WI38 (cell line): ENCODE results near the gene TCF4.

ENCODE experiments used
- H3K4me3 ChIP-seq: 2 replicates; pipeline ENCODE4 v1.5.1; 2011; ENCODE audit warnings: low read depth, mild to moderate bottlenecking, control low read depth, low read length
- TF ChIP-seq, protein P1 (sequence below): IDR thresholded peaks from 2 replicates; pipeline ENCODE4 v1.5.1; 2012; ENCODE audit warnings: low read depth, mild to moderate bottlenecking, control low read depth, low read length

The TCF4 gene

DNA sequence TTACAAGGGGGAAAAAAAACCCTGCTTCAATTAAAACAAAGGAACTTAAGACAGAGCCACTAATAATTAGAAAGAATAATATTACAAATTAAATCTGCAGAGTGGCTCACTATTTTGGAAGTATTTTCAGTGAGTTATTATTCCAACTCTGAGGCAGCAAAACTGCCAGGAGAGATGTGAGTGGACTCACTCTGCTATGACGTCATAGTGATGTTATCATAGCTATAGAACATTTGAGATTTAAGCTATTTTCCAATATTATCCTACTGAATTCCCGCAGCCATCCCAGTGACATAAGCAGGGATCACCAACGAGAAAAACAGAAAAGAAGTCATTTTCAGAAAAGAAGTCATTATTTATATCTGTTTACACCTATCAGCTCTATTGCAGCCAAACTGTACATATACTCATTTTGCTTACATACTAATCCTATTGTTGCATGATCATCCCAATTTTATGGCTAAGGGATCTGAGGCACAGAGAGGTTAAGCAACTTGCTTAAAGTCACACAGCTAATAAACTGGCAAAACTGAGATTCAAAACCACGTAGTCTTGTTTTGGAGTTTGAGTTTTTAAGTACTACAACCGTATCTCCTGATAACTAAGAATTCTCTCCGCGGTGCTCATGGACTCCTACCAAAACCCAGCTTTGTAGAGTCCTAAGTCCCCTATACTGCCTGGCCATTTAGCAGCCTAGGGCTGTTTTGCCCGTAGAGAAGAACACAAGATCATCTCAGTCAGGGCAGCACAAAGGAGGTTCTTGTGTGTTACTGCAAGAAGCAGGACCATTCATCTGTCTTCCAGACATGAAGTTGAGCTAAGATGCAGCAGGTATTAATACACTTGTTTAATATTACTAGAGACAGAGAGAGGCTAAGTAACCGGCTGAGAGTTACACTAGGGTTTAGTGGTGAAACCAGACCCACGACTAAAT, 299.8 kb downstream of the TCF4 start:
- TF ChIP-seq, protein P1, sequence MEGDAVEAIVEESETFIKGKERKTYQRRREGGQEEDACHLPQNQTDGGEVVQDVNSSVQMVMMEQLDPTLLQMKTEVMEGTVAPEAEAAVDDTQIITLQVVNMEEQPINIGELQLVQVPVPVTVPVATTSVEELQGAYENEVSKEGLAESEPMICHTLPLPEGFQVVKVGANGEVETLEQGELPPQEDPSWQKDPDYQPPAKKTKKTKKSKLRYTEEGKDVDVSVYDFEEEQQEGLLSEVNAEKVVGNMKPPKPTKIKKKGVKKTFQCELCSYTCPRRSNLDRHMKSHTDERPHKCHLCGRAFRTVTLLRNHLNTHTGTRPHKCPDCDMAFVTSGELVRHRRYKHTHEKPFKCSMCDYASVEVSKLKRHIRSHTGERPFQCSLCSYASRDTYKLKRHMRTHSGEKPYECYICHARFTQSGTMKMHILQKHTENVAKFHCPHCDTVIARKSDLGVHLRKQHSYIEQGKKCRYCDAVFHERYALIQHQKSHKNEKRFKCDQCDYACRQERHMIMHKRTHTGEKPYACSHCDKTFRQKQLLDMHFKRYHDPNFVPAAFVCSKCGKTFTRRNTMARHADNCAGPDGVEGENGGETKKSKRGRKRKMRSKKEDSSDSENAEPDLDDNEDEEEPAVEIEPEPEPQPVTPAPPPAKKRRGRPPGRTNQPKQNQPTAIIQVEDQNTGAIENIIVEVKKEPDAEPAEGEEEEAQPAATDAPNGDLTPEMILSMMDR, result no peak
- no peak overlapping the region for H3K4me3 ChIP-seq

DNA sequence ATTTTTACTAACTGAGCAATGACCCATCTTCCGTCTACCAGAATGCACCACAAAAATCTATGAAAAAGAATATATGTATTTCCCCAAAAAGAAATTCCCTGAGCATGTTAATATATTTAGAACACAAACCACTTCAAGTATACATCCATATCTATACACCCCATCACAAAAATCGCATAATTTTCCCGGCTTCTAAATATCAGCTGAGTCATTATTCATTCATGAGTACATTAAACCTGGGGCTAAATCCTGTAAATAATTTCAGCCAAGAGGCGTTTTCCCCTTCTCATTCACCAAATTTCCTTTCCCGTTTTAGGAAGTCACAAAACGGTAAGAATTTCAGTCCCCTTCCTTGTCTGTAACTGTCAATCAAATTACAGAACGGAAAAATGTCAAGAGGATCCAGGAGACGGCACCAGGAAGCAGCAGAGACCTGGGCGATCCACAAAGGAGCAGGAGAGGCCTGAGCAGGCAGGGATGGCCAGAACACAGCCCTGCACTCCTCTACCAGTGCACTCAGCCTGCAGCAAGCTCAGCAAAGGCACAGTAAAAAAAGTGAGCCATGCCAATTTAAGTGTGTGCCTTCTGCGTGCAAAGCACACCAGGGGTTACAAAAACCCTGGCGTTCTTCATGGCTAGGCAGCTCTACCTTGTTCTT, 300.7 kb downstream of the TCF4 start:
- H3K4me3 ChIP-seq, result no peak overlapping the region

DNA sequence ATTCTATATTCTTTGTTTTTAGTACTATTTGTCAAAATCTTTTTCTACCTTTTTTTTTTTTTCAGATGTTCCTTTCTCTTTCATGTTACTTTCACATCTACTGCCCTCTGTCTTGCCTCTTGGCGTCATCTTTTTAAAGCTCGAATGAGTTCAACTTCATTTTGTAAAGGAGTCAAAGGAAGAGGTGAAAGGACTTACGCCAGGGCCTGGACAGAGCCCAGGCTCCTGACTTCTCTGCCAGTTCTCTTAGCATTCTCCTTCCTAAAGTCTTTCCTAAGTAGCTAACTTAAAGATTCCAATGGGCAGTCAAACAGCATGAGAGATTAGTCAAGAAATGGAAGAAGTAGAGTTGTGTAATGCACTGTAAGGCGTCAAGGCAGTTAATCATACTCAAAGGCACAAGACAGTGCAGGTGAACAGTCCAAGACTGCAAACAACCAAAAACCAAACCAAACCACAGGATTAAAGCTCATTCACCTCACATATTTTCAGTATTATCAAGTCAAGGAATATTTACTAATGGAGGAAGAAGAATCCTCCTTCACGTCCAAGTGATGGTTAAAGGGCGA, 301.7 kb downstream of the TCF4 start:
- no peak overlapping the region for H3K4me3 ChIP-seq
- TF ChIP-seq, protein P1, result no peak

More for the DNA sequence above, 300.7 kb downstream of the TCF4 start:
- TF ChIP-seq, protein P1, result no peak

DNA sequence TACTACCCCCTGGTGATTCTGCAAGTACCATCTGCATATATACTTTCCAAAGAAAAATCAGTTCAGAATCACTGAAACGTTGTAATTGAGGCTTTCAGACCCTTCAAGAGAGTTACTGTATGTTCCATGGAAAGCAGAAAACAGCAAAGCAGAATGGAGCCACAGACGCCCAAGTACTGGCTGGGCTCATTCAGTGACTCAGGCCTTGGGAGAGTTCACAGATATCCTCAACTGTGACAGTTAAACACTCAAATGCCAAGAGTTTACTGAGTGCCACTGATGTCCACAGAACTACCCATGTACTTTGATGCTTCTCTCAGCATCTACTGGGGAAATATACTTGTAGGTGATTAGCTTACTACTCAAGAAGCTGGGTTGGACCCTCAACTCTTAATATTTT, 303.4 kb downstream of the TCF4 start:
- no peak overlapping the region for H3K4me3 ChIP-seq
- TF ChIP-seq, protein P1, result no peak

DNA sequence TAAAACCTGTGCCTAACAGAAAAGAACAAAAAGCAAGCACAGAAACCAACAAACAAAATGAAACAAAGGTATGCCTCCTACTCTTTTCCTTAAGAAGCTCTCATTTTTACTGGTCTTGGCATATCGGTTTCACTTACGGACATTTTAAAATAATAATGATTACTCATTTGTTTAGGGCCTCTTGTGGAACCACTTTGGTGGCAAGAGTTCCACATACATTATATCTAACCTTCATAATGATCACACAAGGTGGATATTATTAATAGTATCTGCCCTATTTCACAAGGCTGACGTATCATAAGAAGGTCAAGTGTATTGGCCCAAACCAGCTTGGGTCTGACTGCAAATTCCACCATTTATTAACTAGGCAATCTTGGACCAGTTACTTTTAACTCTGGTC, 304.7 kb downstream of the TCF4 start:
- TF ChIP-seq, protein P1, result no peak
- H3K4me3 ChIP-seq, result no peak overlapping the region

DNA sequence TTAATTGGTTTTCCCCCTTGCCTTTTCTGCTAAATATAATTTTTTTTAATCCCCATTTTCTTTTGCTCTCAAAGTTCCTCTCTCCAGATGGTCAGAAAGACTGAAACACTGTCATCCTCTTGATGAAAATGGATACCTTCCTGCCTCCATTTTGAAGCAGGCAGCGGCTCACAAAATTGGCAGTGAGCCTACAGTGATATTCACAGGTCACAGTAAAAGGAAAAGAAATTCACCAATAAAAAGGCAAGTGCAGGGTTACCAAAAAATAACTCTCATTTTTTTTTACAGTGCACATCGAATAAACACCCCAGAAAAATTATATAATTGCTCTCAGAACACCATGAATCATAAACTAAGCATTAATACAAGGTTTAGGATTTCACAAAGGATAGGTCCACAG, 307.5 kb downstream of the TCF4 start:
- no peak overlapping the region for H3K4me3 ChIP-seq
- TF ChIP-seq, protein P1, result no peak
